ENCODE measurements around the gene ZFAND4.
"Not testable (repeated sequence)": the region's sequence is repeated elsewhere in the genome, so short reads cannot be mapped to it uniquely, and the experiment has no call there.

DNA sequence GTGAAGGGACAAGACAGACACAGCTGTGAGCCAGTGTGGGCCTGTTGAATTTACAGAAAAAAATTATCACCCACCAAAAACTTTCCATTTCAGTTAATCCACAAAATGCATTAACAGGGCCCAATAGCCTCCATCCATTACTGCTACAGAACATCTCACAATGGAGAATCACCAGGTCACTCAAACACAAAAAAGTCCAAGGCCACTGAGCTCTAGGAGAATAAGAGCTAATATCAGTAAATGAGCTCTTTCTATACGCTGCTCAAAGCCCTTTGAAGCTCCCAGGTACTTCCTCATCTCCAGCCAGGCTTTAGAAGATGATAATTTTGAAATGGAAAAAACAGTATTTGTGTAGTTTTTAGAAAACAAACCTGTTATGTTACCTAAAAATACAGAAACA lies 45.1 kb upstream of the ZFAND4 start:
- TF ChIP-seq, protein P1, sequence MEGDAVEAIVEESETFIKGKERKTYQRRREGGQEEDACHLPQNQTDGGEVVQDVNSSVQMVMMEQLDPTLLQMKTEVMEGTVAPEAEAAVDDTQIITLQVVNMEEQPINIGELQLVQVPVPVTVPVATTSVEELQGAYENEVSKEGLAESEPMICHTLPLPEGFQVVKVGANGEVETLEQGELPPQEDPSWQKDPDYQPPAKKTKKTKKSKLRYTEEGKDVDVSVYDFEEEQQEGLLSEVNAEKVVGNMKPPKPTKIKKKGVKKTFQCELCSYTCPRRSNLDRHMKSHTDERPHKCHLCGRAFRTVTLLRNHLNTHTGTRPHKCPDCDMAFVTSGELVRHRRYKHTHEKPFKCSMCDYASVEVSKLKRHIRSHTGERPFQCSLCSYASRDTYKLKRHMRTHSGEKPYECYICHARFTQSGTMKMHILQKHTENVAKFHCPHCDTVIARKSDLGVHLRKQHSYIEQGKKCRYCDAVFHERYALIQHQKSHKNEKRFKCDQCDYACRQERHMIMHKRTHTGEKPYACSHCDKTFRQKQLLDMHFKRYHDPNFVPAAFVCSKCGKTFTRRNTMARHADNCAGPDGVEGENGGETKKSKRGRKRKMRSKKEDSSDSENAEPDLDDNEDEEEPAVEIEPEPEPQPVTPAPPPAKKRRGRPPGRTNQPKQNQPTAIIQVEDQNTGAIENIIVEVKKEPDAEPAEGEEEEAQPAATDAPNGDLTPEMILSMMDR (conservative IDR thresholded peaks at IDR 0.05 in 1 of 2, IDR thresholded peaks at IDR 0.05 in 1 of 2; ENCODE audit: low read depth in 1 of 2, low read length in 2 of 2): not testable (repeated sequence)
- not testable (repeated sequence) for TF ChIP-seq EZH2 (IDR thresholded peaks at IDR 0.05; ENCODE audit: low read length, missing control alignments)

Measured in fibroblast of lung (primary cell).